DMS 273 (cell line): ENCODE measurements around the gene MRPL32.

Experiments
- DNase-seq: peaks from one replicate; lab custom pipeline; 2025; ENCODE audit not compliant: unreplicated experiment; lab: John Stamatoyannopoulos, UW

MRPL32 gene

DNA sequence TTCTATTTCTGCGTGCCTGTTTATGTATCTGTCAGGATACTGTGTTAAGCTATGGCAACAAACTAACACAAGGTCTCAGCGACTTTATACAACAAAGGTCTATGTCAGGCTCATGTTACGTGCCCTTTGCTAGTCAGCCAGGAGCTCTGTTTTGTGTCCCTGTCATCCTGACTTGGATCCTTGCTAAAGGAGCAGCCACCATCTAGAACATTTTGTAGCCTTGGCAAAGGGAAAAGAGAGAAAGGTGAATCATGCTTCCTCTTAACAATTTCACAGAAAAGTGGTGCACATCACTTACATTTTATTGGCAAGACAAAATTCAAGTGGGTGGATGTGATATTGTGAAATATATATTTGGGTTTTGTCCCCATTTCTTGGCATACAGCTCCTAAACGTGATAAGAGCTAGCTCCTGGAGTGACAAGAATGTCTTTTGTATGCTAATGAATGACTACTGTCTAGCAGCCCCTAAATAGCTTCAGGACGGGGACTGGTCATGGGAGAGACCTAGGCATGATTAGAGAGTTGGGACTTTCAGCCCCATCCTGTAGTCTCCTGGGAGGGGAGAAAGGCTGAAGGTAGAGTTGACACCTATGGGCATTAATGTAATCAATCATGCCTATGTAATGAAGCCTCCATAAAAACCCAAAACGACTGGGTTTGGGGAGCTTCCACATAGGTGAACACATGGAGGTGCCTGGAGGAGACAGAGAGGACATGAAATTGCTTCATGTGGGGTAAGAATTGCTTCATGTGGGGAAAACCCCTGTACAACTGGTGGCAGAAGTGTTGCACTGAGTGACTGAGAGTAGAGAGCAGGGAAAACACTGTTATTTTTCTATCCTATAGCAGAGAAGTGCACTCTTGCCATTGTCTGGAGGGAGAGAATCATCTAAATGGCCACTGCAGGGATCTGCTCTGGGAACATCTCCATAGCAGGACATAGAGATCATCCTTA is 33.0 kb downstream of the MRPL32 start:
- DNase-seq: no peak

DNA sequence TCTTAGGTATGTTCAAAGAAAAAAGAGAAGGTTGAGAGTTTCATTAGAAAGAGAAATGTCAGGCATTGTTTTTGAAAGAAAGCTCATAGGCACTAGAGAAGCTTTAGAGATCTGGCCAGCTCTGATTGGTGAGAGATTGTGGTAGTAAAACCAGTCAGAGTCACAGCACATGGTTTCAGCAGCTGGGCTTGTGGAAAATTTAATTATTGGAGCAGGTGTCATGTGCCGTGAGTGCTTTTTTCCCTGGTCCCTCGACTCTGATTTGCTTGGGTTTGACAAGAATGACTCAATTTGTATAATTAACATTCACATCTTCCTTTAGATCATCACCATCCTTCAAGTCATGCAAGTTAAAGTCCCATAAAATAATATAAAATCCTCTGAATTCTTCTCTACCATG is 35.2 kb downstream of the MRPL32 start:
- no peak for DNase-seq

DNA sequence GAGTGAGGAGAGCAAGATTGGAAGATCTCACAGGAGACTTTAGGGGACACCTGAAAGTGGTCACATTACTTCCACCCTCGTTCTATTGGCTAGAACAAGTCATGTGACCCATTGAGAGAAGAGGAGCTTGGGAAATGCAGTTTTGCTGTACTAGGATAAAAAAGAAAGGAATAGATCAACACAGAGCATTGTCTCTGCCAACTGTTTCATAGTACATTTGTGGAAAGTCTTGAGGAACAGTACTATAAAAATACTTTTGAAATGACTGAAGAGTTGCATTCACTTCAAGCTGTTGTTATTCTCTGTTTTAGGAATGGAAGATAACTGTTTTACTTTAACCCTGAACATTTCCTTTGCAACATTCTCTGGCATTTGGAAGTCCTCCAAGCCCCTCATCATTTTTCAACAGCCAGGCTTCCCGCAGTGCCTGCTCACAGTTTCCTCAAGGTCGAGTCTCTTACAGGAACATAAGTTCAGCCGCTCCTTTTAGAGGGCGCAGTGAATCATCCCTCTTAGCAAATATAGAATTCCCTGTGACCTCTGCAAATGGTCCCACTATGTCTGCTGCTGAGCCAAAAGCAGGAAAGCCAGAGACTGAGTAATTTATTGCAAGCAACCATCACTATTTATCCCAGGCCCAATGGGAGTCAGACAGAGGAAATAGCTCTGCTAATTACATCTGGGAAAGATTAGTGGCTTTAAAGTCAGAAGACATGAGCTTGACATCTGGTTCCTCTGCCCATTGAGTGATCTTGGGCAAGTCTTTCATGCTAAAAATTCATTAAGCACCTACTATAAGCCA is 40.7 kb downstream of the MRPL32 start:
- DNase-seq: no peak

DNA sequence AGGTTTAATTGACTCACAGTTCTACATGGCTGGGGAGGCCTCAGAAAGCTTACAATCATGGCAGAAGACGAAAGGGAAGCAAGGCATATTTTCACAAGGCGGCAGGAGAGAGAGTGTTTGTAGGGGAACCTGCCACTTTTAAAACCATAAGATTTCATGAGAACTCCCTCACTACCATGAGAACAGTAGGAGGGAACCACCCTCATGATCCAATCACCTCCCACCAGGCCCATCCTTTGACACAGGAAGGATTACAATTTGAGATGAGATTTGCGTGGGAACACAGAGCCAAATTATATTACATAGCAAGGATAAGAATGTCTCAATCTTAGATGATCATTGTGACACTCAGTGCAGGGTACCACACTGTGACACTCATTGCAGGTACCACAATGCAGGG is 44.2 kb downstream of the MRPL32 start:
- DNase-seq: no peak

DNA sequence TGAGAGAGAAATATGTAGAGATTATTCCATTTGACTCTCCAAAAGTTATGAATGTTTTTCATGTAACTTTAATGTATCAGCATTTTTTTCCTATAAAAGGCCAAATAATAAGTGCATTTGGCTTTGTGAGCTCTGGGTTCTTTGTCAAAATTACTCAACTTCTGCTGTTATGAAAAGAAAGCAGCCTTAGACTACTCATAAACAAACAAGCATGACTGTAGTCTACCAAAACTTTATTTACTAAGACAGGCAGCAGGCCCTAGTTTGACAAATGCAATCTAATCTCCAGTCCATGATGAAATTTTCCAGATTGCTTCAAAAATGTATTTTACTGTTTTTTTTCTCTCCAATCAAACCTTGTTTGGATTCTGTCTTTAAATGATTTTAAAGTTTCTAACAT is 46.3 kb downstream of the MRPL32 start:
- DNase-seq: no peak

DNA sequence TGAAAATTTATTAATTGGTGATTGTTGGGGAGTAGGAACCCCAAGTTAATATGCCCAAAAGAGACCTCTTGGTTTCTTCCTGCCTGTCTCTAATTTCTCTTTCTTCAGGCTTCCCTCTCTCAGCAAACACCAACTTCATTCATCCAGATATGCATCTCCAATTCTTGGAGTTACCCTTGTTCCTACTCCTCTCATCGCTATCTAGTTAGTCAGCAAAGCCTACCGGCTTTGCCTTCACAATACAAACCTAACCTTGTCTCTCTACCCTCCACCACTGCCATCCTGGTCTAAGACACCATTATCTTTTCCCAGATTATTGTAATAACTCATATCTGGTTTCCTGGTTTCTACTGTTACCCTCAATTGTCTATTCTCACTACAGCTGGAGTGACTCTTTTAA is 47.9 kb downstream of the MRPL32 start:
- no peak for DNase-seq

DNA sequence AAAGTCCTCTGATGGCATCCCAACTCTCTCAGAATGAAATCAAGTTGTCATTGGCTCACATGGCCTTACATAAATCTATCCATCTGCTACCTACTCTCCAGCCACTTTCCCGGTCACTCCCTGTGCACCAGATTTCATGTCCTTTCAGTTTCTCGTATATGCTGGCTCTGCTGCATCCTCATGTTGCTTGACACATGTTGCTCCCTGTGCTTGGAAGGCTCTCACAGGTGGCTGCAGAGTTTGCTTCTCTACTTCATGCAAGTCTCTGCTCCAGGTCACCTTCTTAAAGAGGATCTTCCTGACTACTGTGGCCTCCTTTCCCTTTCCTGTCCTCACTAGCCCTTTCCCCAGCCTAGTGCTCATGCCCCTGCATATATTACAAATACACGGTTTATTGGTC is 48.3 kb downstream of the MRPL32 start:
- no peak for DNase-seq

DNA sequence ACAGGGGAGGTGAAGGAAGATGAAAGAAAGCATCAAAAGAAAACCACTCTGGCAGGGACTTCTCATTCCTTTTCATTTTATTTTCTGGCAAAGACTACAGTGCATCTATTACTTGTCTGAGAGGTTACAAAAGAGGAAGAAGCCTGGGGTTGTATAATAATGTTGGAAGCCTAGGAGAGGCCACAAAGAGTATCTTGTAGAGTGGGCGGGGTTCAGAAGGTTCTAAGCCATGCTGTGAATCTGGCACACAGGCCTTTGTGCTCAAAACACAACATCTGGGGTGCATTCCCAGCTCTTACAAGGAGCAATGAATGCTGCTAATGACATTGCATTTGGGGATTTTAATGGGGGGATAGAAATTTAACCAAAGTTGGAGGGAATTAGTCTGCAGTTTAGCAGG is 49.4 kb downstream of the MRPL32 start:
- DNase-seq: no peak

DNA sequence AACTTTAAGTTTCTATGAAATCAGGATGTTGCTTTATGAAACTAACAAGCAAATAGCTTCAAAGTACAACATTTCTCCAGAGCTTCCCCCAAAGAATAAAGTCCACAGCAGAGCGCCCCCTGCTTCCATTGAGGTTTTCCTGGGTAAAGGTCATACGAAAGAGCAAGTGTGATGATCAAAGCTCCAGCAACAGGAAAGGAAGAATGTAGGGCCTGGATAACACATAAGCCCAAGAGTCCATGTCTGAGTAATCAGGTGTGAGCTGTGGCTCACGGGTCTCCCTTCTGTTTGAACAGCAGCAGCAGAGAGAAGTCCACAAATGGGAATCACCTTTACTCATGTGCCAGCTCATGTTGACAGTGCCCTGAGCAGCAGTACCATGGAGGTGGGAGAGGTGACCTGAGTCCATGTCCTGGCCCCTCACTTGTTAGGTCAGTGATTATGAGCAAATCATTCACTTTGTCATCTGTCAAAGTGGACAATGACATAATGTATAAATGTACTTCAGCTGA is 50.5 kb downstream of the MRPL32 start:
- DNase-seq: no peak

DNA sequence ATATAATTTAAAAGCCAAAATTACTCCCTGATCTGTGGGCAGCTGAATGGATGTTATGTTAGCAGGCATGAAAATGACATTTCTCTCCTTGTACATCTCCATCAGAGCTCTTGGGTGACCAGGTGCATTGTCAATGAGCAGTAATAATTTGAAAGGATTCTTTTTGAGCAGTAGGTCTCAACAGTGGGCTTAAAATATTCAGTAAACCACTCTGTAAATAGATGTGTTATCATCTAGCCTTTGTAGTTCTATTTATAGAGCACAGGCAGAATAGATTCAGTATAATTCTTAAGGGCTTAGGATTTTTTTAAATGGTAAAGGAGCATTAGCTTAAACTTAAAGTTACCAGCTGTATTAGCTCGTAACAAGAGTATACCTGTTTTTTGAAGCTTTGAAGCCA is 52.0 kb downstream of the MRPL32 start:
- no peak for DNase-seq

DNA sequence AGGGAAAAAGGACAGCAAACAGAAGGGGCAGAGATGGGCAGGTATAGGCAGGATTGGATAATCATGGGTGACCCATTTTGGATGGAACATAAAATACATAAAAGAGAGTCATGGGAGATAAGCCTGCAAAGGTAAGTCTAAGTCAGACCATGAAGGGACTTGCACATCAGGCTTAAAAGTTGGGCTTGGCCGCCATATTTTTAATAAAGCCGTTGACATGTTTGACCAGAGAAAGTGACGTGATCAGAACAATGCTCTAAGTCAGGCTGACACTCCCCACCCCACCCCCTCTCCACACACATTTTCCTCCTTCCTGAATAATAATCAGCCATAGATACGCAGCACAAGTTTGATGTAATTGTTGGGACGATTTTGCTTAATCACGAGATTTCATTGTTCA is 54.0 kb downstream of the MRPL32 start:
- DNase-seq: no peak

DNA sequence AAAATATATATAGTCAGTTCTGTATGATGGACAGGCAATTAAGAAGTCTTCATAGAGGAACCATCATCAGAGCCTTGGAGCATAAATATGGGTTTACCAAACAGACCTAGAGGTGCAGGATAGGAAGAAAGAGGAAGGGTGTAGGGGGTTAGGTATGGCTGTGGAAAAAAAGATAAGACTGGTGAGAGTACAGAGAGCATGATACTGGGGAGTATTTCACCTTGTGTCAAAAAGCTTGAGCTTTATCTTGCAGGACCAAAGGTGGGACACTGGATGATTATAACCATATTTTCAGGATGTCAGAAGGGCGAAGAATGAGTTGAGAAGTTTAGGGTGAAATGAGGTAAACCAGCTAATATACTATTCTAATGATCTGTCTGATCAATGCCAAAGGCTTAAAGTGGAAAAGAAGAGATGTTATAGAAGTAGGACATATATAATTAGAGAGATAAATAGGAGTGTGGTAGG is 54.6 kb downstream of the MRPL32 start:
- DNase-seq: no peak
